Measurements from ENCODE around the gene ADGRV1. TPM values are rescaled to one million over a fixed set of nuclear protein-coding genes. Genes with fewer than 3 reads are reported as not detected.

Gene ADGRV1
- polyA plus RNA-seq, 1 of the 3 experiments (the other 2 are of a cell fraction): 0.23 TPM

DNA sequence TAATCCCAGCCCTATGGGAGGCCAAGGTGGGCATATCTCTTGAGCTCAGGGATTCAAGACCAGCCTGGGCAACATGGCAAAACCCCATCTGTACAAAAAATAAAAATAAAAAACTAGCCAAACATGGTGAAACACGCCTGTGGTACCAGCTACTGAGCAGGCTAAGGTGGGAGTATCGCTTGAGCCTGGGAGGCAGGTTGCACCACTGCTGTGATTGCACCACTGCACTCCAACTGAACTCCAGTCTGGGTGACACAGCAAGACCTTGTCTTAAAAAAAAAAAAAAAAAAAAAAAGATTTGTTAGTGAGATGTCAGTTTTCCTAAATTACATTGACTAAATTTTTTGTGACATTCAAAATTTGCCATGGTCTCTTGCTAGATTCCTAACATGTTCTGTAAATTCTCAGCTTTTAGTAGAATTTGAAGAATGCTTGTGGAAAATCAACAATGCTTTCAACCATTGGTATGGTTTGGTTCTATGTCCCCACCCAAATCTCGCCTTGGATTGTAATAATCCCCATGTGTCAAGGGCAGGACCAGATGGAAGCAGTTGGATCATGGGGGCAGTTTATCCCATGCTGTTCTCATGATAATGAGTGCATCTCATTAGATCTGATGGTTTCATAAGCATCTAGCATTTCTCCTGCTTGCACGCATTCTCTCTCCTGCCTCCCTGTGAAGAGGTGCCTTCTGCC, 588.5 kb downstream of the ADGRV1 start:
- no peaks in the 10 kb centered on the region for H3K9me2 ChIP-seq
- no peak overlapping the region for H3K4me3 ChIP-seq (ENCODE audit: low read depth in 2 of 2, low read length in 1 of 2)
- CTCF ChIA-PET: interaction anchor here (0.9 kb wide), 1 partner anchor 8 kb away, joined by 3 read pairs; no protein-coding TSS in a partner anchor
- no peaks in the 10 kb centered on the region for H4K20me1 ChIP-seq (ENCODE audit: insufficient read depth)
- H3K79me2 ChIP-seq (ENCODE audit: insufficient read depth): no peaks in the 10 kb centered on the region
- peaks cover 0 to 6% of the 10 kb centered on the region in 2 experiments; a peak in 2 of 4 replicates for H3K4me1 ChIP-seq (ENCODE audit: control insufficient read depth in 1 of 2, insufficient read depth in 2 of 2, low read depth in 1 of 2, low read length in 1 of 2)
- no peak overlapping the region for H3K4me2 ChIP-seq
- no peaks in the 10 kb centered on the region for H3K27me3 ChIP-seq (ENCODE audit: insufficient read depth)
- H3K36me3 ChIP-seq (replicated peaks in 1 of 2; ENCODE audit: control insufficient read depth in 1 of 2, insufficient read depth in 2 of 2, low read length in 1 of 2): no peaks in the 10 kb centered on the region
- no peak for DNase-seq
- TF ChIP-seq NFIC (IDR thresholded peaks at IDR 0.05; ENCODE audit: borderline replicate concordance): no peak
- no peak for TF ChIP-seq TEAD4 (IDR thresholded peaks at IDR 0.05; ENCODE audit: borderline replicate concordance, insufficient read depth)
- TF ChIP-seq, protein P1, sequence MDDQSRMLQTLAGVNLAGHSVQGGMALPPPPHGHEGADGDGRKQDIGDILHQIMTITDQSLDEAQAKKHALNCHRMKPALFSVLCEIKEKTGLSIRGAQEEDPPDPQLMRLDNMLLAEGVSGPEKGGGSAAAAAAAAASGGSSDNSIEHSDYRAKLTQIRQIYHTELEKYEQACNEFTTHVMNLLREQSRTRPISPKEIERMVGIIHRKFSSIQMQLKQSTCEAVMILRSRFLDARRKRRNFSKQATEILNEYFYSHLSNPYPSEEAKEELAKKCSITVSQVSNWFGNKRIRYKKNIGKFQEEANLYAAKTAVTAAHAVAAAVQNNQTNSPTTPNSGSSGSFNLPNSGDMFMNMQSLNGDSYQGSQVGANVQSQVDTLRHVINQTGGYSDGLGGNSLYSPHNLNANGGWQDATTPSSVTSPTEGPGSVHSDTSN (IDR thresholded peaks at IDR 0.05): no peak
- no peak for TF ChIP-seq EP300 (IDR thresholded peaks at IDR 0.05; ENCODE audit: borderline replicate concordance in 1 of 2, low read depth in 1 of 2, low read length in 1 of 2)
- H3K9me3 ChIP-seq: no peaks in the 10 kb centered on the region
- H3K27ac ChIP-seq (ENCODE audit: low read depth in 2 of 2, low read length in 1 of 2): no peak overlapping the region
- no peak overlapping the region for H2AFZ ChIP-seq (ENCODE audit: low read depth)
- WGBS (ENCODE audit: low lambda C conversion rate): 94% methylated on average over 4 of the region's 4 CpGs
- POLR2A ChIA-PET: no interaction called here
- no peak overlapping the region for H3K9ac ChIP-seq
- no peaks in the 10 kb centered on the region for H3F3A ChIP-seq (replicated peaks; ENCODE audit: insufficient read depth)

DNA sequence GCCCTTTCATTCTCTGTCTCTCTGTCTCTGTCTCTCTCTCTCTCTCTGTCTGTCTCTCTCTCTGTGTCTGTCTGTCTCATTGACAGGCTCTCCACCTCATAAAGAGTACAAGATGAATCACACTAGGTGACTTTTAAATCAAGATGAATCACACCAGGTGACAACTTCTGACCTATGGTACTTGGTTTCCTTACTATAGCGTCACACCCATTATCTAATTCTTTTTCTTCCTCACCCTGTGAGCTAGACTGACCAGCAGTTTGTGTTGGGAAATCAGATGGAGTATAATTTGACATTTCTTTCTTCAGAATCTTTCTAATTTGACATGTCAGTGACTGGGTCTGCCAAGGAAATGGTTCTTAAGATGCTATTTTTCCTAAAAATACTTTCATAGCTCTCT, 591.6 kb downstream of the ADGRV1 start:
- H3K9me3 ChIP-seq: no peaks in the 10 kb centered on the region
- no peaks in the 10 kb centered on the region for H3F3A ChIP-seq (replicated peaks; ENCODE audit: insufficient read depth)
- CTCF ChIA-PET: interaction anchor here (0.6 kb wide), 1 partner anchor 16 kb away, joined by 4 read pairs; no protein-coding TSS in a partner anchor
- no peak for DNase-seq
- H3K27me3 ChIP-seq (ENCODE audit: insufficient read depth): no peaks in the 10 kb centered on the region
- H3K79me2 ChIP-seq (ENCODE audit: insufficient read depth): no peaks in the 10 kb centered on the region
- no peaks in the 10 kb centered on the region for H4K20me1 ChIP-seq (ENCODE audit: insufficient read depth)
- no peak overlapping the region for H3K4me2 ChIP-seq
- H2AFZ ChIP-seq (ENCODE audit: low read depth): no peak overlapping the region
- H3K4me1 ChIP-seq (ENCODE audit: control insufficient read depth in 1 of 2, insufficient read depth in 2 of 2, low read depth in 1 of 2, low read length in 1 of 2): peaks cover 0 to 6% of the 10 kb centered on the region in 2 experiments; a peak in 2 of 4 replicates
- H3K9ac ChIP-seq: no peak overlapping the region
- H3K36me3 ChIP-seq (replicated peaks in 1 of 2; ENCODE audit: control insufficient read depth in 1 of 2, insufficient read depth in 2 of 2, low read length in 1 of 2): no peaks in the 10 kb centered on the region
- POLR2A ChIA-PET: interaction anchor here (0.8 kb wide), 1 partner anchor 233 kb away, joined by 3 read pairs; the partner anchor contains the start of gene ARRDC3
- WGBS (ENCODE audit: low lambda C conversion rate): 91% methylated on average over 1 of the region's 1 CpG
- no peak for TF ChIP-seq TAF1 (IDR thresholded peaks at IDR 0.05; ENCODE audit: borderline replicate concordance, low read depth, low read length)
- no peak for TF ChIP-seq EP300 (IDR thresholded peaks at IDR 0.05; ENCODE audit: borderline replicate concordance in 1 of 2, low read depth in 1 of 2, low read length in 1 of 2)
- TF ChIP-seq TCF12 (IDR thresholded peaks at IDR 0.05): no peak
- no peak for TF ChIP-seq POLR2AphosphoS5 (IDR thresholded peaks at IDR 0.05; ENCODE audit: low read depth, low read length)
- TF ChIP-seq, protein P1 (IDR thresholded peaks at IDR 0.05): no peak
- TF ChIP-seq RFX5 (IDR thresholded peaks at IDR 0.05; ENCODE audit: low read length): no peak
- TF ChIP-seq MXI1 (IDR thresholded peaks at IDR 0.05; ENCODE audit: low read depth, low read length): no peak
- no peak for TF ChIP-seq RXRA (IDR thresholded peaks at IDR 0.05; ENCODE audit: borderline replicate concordance, low read depth)
- no peak for TF ChIP-seq FOXJ3 (CRISPR knock-in tag; IDR thresholded peaks at IDR 0.05)
- TF ChIP-seq, protein P2, sequence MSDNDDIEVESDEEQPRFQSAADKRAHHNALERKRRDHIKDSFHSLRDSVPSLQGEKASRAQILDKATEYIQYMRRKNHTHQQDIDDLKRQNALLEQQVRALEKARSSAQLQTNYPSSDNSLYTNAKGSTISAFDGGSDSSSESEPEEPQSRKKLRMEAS (IDR thresholded peaks at IDR 0.05; ENCODE audit: low read depth): no peak
- no peak overlapping the region for H3K4me3 ChIP-seq (ENCODE audit: low read depth in 2 of 2, low read length in 1 of 2)
- H3K9me2 ChIP-seq: no peaks in the 10 kb centered on the region
- no peak overlapping the region for H3K27ac ChIP-seq (ENCODE audit: low read depth in 2 of 2, low read length in 1 of 2)

All from SK-N-SH (cell line).